Activated T-cell treated with anti-CD3 and anti-CD28 coated beads for 4 hours (primary cell): Measurements from ENCODE around the gene FBXW11.

Source experiments
- DNase-seq: peaks from one replicate; pipeline ENCODE4 v3.0.0-alpha.2; 2020

Gene FBXW11

DNA sequence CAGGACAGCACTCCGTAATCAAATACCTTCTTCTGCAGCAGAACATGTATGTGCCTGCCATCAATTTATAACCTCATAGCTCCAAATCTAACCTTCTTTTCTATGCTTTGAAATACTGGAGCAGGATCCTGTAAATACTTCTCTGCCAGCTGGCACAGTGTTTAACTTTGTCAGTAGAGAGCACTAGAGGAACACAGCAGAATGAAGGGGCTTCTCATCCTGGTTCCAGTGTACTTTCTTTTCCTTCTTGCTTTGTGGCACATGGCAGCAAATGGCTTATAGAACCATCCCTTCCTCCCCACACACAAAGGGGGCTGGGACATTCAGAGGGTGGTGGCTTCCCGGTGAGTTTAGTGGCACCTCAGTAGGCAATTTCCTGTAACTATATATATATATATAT lies 3.8 kb upstream of the FBXW11 start:
- no peak for DNase-seq

DNA sequence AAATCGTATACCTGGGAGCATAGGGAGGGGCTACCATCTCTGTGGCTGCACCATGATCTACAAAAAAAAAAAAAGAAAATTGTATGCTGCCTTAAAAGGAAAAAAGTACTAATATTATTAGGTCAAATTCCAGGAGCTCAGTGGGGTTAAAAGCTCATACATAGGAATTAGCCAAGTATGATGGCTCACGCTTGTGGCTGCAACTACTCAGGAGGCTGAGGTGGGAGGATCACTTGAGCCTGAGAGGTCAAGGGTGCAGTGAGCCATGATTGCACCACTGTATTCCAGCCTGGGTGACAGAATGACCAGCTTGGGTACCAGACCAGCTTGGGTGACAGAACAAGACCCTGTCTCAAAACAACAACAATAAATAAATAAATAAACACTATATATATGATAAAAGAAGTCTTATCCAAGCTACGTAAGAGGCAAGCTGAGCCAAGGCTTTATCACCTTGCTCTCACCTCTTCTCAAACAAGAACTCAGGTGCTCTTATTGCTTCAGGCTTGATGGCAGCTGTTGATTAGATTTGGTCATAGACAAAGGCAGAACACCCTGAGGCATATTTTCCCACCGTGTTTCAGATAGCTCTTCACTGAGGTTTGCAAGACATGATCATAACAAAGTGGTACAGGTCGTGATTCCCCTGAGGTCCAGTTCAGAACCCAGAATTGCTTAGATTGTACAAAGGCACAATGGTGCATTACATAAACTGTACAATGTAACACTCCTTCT lies 3.3 kb upstream of the FBXW11 start:
- DNase-seq = no peak

DNA sequence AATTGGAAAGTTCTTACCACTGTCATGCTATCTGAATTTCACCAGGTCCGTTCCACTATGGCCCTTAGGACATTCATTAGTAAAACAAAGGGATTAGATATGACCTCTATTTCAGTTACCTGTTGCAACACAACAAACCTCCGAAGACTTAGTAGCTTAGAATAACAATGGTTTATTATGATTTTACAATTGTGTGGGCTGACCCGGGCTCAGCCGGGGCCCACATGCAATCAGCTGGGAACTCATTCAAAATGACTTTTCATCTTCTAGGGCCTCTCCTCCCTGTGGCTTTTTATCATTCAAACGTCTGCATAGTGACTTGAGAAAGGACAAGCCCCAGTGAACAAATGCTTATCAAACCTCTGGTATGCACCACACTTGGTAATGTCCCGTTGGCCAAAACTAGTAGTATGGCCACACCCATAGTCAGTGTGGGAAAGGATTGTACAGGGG lies 2.3 kb upstream of the FBXW11 start:
- no peak for DNase-seq

GRCh38 chr5:172008111-172008455 lies 1.6 kb upstream of the FBXW11 start:
- DNase-seq = no peak

GRCh38 chr5:172007175-172008110 lies 1.0 kb upstream of the FBXW11 start:
- DNase-seq = peak; percentile 4

DNA sequence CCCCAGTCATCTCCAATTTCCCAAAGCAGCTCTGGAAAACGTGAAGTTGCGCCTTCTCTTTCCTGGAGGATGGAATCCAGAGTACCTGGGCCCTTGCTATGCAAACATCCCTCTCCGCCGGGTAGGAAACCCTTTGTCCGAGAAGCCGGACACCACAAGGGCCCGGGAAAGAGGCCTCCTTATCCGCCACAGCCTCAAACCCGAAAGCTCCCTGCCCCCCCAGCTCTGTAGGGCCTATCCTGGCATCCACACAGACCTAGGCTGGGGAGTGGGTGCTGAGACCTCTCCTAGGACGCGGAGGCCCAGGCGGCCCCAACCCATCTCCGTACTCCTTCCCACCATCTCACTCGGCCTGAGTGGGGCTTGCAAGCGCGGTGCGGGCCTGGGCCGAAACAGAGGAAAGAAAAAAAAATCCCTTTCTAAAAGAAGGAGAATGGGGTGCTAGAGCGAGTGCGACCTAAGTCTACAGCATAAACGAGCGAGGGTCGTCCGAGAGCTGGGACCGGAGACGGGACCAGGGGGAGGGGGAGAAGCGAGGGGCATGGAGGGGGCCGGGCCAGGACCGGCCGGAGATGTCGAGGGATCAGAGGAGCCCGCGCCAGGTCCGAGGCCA lies 624 bp downstream of the FBXW11 start:
- peak; percentile 1 for DNase-seq

GRCh38 chr5:172004824-172005237 lies 1.6 kb downstream of the FBXW11 start:
- peak; percentile 17 for DNase-seq

- DNase-seq = no peak
Observed at GRCh38 chr5:172003746-172004145, 2.7 kb downstream of the FBXW11 start.

- no peak for DNase-seq
Observed at GRCh38 chr5:172002840-172003512, 3.5 kb downstream of the FBXW11 start.

DNA sequence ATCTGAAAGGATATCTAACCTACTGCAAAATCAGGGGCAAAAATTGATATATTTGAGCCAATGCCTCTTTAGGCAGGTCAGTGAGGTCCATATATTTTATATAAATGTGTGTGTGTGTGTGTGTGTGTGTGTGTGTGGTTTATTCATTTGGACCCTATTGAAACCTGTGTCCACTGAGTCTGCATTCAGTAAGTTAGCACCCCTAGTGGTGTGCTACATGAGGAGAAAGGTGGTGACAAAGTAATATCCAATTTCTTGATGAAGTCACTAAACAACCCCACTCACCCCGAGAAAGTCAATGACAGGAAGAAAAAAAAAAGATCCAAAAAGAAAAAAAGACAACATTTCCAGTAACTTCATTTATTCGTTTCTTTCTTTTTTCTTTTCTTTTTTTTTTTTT lies 4.1 kb downstream of the FBXW11 start:
- no peak for DNase-seq

DNA sequence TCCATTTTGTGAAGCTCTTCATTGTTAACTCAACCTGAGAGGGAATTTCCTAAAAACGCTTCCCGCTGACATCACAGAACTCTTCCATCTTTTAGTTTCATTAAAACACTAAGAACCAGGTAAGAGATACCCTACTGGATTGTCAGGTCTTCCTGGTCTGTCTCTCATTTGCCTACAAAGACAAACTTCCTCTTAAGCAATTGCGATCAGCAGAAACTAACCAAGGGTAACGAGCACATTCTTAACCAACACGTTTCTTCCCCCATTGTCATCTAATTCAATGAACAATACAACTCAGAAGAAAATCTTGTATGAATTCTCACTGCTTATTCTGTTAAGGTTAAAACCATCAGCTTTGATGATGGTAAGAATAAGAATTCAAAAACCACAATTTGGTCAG lies 6.6 kb downstream of the FBXW11 start:
- DNase-seq = no peak

GRCh38 chr5:171999100-171999499 lies 7.3 kb downstream of the FBXW11 start:
- no peak for DNase-seq

DNA sequence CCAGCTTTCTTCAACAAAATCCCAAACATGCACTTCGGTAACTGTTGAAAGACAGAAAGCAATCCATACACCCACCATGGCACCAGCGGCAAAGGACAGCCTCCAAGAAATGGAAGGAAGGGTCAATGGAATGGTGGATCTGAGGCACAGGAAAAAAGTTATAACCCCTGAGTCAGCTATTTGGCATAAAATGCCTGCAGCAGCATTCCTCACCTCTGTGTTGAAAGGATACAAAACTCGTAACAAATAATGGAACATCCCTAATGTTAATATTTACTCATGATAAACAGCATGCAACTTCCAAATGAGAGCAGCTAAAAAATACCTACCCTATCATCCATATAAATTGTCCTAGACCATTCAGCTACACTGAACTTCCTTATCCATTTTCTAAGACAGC lies 9.4 kb downstream of the FBXW11 start:
- DNase-seq = no peak

DNA sequence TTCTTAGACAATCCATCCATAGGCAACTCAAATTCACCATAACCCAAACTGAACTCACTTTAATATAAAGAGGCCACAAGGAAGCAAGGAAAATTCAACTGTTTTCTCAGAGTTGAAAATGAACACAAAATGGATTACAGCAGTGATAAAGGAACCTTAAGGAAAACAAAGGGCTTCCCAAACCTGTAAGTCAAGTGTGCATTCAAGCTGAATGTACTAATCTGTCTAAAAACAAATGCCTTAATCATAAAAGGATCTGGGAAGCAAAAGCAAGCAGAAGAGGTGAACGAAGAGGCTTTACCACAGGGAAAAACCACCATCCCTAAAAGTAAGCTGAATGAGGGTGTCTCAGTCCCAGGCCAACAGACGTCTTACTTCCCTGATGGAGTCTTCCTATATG lies 13.6 kb downstream of the FBXW11 start:
- no peak for DNase-seq

DNA sequence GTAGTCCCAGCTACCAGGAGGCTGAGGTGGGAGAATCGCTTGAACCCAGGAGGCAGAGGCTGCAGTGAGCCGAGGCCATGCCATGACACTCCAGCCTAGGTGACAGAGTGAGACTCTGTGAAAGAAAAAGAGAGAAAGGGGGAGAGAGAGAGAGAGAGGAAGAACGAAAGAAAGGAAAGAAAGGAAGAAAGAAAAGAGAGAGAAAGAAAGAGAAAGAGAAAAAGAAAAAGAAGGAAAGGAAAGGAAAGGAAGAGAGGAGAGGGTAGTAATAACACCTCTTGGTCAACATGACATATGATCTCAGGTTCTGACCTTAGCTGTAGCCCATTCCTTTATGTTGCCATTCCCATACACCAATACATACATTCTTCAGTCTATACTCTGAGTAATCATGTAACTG lies 14.1 kb downstream of the FBXW11 start:
- DNase-seq = no peak

GRCh38 chr5:171990713-171991015 lies 15.8 kb downstream of the FBXW11 start:
- DNase-seq = no peak

GRCh38 chr5:171989946-171990712 lies 16.3 kb downstream of the FBXW11 start:
- DNase-seq = no peak

DNA sequence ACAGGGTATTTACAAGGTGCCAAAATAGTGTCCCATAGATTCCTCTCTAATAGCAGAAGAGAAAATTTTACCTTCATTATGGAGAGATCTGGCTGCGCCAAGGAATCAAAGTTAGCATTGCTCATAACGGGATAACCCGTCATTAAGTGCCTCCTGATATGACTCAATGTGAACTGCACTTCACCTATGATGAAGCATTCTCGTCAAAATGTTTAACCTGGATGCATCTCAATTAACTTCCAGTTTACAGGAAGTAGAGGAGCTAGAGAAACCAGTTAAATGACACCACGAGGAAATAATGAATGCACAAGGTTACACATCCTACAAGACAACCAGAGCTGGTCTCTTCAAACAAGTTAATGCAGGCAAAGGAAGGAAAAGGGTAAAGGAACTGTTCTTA lies 17.2 kb downstream of the FBXW11 start:
- DNase-seq = no peak

GRCh38 chr5:171986772-171987171 lies 19.7 kb downstream of the FBXW11 start:
- DNase-seq = no peak

GRCh38 chr5:171984748-171985419 lies 21.6 kb downstream of the FBXW11 start:
- DNase-seq = no peak

DNA sequence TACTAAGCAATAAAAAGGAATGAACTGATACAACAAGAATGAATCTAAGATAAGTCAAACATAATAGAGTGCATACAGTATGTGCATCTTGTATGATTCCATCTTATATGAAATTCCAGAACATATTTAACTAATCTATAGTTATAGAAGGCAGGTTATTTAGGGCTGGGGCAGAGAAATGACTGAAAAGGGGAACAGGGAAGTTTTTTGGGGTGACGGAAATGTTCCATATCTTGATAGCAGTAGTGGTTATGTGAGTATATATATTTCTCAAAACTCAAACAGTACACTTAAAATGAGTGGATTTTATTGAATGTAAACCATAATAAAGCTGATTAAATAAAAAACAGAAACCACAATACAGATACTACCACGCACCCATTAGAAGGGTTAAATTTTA lies 24.6 kb downstream of the FBXW11 start:
- DNase-seq = no peak

DNA sequence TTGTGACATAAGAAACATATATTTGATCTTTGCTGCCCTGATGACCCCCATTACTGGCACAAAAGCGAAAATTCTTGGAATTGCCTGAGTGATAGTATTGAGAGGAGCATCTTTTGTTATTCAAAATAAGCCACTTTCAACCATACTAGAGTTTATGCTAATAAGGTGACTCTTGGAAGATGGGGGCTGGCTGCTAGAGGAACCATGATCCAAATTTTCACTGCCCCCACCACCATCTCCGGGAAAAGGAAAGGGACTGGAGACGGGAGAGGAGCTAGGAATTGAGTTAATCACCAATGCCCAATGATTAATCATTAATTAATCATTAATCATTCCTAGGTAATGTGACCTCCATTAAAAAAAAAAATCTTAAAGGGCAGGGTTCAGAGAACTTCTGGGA lies 25.6 kb downstream of the FBXW11 start:
- no peak for DNase-seq
